ENCODE data around the gene MAST4. TPM values are rescaled to one million over a fixed set of nuclear protein-coding genes. Genes with fewer than 3 reads are reported as not detected.

MAST4 gene
- total and polyA plus RNA-seq, 2 donors, result 12.9 to 69.1 TPM

DNA sequence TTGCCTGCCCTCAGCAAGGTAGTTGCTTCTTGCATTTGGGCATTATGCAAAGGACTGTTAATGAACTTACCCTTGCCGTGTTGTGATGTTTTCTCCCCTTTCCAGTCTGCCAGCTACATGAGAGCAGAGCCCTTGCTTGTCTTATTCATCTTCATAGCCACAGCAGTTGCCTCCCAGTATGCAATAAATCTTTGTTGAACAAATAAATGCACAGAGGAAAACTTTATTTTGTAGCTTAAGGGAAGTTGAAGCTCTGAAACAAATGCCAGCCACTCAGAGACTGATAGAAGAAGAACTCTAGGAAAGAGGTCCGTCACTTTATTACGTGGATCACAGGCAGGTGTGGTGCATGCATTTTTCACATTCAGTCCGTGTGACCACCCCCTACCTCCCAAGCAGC, 19.7 kb downstream of the MAST4 start:
- H3K4me1 ChIP-seq (ENCODE audit: insufficient read depth), result no peaks in the 10 kb centered on the region
- H3K27ac ChIP-seq (ENCODE audit: low read depth), result no peak overlapping the region
- 67% methylated on average over 4 of the region's 4 CpGs for WGBS
- H3K4me3 ChIP-seq (ENCODE audit: low read depth, low read length), result no peak overlapping the region
- no peak for DNase-seq (ENCODE audit: extremely low spot score)
- H3K36me3 ChIP-seq (ENCODE audit: insufficient read depth), result no peaks in the 10 kb centered on the region

DNA sequence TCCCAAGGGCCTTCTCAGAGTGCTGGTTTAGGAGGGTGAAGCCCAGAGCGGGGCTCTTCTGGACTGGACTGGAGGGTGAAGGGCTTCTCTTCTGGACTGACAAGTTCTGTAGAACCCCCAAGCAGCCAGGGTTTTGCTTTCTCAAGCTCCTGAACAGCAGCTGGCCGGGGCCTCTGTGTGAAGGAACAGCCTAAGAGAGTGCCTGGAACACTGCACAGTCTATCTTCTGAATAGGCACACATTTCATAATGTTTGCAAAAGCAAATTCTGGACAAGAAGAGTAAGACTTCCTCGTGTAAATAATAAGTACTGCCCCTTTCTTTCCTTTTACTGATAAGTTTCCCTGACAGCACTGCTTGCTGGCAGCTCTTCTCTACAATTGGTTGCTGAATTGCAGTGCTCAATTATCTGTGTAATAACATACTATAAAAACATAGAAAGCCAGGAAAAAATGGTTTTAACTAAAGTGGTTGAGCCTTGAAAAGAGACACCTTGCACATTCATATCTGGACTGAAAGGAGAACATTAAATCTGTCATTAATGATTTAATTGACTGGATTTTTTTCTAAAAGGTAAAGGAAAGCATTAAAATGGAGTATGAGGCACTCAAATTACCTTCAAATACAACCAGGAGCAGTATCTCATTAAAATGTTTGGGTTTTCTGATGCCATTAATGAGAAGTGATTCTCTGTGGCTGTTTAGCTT, 20.5 kb downstream of the MAST4 start:
- Histone ChIP-seq H3K4me3 (ENCODE audit: low read depth, low read length) (no peak overlapping the region), H3K4me1 (ENCODE audit: insufficient read depth) (no peaks in the 10 kb centered on the region), H3K36me3 (ENCODE audit: insufficient read depth) (no peaks in the 10 kb centered on the region), H3K27ac (ENCODE audit: low read depth) (no peak overlapping the region)
- WGBS, result 52% methylated on average over 3 of the region's 3 CpGs
- no peak for DNase-seq (ENCODE audit: extremely low spot score)

DNA sequence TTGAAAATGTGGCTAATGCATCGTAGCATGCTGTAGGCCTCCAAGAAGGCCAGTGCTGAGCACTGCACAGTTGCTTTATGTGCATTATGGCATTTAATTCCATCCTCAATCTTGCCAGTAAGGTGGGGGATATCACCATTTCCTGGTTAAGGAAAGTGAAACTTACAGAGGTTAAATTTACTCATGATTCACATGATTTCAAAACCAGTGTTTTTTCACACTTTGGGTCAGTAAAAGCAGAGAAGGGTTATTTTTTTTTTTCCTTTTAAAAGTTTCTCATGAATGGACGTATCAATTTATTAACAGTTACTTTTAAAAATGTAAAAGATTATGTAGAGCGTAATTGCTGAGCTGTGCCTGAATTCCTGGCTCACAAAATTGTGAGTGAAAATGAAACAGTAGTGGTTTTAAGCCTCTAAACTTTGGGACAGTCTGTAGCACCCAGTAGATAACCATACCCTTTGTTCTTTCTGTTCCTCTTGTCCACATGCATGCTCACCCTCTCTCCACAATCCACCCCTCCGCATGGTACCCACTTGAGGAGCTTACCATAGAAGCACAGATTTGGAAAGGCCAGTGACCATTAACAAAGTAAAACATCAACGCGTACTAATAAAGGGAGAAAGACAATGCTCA, 21.2 kb downstream of the MAST4 start:
- Histone ChIP-seq H3K27ac (ENCODE audit: low read depth) (no peak overlapping the region), H3K4me3 (ENCODE audit: low read depth, low read length) (no peak overlapping the region), H3K4me1 (ENCODE audit: insufficient read depth) (no peaks in the 10 kb centered on the region), H3K36me3 (ENCODE audit: insufficient read depth) (no peaks in the 10 kb centered on the region)
- WGBS, result 94% methylated on average over 6 of the region's 6 CpGs
- no peak for DNase-seq (ENCODE audit: extremely low spot score)

DNA sequence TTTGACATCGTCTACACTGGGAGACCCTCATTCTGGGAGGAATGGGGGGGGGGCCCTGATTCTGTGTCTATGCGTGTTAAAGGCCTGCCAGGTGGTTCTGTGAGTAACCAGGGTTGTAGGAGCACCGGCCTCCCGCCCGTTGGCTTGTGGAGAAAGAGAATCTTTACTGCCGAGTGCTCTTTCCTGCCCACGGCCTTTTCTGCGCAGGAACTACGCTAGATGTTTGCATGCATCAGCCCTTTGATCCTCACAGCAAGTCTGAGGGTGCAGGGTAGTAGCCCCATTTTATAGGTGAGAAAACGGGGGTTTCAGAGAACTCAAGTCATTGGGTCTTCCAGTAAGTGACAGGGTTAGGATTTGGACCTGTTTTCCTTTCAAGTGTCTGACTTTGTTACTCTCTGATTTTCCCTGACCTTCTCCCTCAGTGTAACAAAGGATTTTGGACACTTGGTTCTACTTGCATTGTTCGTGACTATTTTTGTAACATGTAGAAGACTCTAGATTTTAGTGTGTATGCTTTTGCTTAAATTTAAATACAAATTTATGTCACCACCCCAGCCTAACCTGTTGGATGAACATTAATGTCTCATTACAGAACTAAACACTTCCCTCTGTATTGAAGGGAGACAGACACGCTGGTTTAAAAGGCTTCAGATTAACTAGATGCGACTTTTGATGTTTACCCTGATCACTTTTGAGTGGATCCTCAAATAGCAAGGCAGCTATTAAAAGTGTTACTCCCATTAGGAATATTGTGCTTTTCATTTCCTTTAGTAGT, 22.0 kb downstream of the MAST4 start:
- H3K27ac ChIP-seq (ENCODE audit: low read depth), result no peak overlapping the region
- H3K4me1 ChIP-seq (ENCODE audit: insufficient read depth), result no peaks in the 10 kb centered on the region
- no peak overlapping the region for H3K4me3 ChIP-seq (ENCODE audit: low read depth, low read length)
- H3K36me3 ChIP-seq (ENCODE audit: insufficient read depth), result no peaks in the 10 kb centered on the region
- DNase-seq (ENCODE audit: extremely low spot score), result no peak
- WGBS, result 84% methylated on average over 13 of the region's 13 CpGs

DNA sequence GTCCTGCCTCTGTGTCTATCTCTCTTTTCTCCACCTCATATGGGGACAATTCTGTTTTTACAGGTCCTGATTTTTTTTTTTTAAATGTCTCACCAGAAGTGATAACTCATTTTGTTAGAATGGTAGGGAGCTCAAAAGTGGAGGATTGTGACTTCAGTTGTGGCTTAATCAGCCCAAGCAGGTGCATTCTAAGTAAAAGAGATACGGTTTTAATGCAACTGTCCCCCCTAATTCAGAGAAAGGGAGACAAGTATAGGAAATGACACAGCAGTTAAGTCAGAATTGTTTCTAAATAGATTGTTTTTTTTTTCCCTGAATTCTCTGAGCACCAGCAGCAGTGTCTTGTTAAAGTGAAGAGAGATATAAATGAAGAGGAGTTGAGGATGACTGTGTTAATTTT, 24.5 kb downstream of the MAST4 start:
- H3K4me1 ChIP-seq (ENCODE audit: insufficient read depth), result no peaks in the 10 kb centered on the region
- no peaks in the 10 kb centered on the region for H3K36me3 ChIP-seq (ENCODE audit: insufficient read depth)
- no peak for DNase-seq (ENCODE audit: extremely low spot score)
- 72% methylated on average over 1 of the region's 1 CpG for WGBS
- H3K27ac ChIP-seq (ENCODE audit: low read depth), result no peak overlapping the region
- H3K4me3 ChIP-seq (ENCODE audit: low read depth, low read length), result no peak overlapping the region

DNA sequence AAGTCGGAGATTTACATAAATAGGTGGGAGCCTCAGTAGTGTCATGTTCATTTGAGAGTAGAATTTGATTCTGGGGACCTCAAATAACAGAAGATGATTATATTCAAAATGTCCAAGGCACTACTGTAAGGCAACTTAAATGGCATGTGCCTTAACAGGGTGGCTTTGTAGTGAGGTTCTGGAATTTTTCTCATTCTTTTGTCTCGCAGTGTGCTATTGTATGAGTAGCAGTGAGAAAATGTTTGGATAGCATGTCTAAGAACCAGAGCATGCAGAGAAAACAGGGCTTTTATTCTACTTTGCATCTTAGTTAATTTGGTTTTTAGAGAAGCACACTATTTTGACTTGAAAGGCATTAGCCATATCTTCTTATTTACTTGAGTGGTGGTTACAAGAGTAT, 25.0 kb downstream of the MAST4 start:
- no peak overlapping the region for H3K27ac ChIP-seq (ENCODE audit: low read depth)
- H3K36me3 ChIP-seq (ENCODE audit: insufficient read depth), result no peaks in the 10 kb centered on the region
- no peak overlapping the region for H3K4me3 ChIP-seq (ENCODE audit: low read depth, low read length)
- no peaks in the 10 kb centered on the region for H3K4me1 ChIP-seq (ENCODE audit: insufficient read depth)
- no peak for DNase-seq (ENCODE audit: extremely low spot score)
- 73% methylated on average over 2 of the region's 2 CpGs for WGBS

DNA sequence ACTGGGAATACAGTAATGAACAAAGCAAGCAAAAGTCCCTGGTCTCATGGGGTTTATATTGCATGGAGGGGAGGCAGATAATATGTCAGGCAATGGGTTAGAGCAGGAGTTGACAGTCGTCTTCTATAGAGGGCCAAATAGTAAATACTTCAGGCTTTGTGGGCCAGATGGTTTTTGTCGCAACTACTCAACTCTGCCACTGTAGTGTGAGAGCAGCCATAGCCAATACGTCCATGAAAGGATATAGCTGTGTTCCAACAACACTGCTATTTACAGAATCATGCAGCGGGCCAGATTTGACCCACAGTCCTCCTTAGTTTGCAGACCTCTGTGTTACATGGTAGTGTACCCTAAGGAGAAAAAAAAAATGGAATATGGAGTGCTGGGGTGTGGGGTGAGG, 25.5 kb downstream of the MAST4 start:
- 51% methylated on average over 4 of the region's 4 CpGs for WGBS
- H3K4me3 ChIP-seq (ENCODE audit: low read depth, low read length), result no peak overlapping the region
- H3K36me3 ChIP-seq (ENCODE audit: insufficient read depth), result no peaks in the 10 kb centered on the region
- DNase-seq (ENCODE audit: extremely low spot score), result no peak
- H3K4me1 ChIP-seq (ENCODE audit: insufficient read depth), result no peaks in the 10 kb centered on the region
- no peak overlapping the region for H3K27ac ChIP-seq (ENCODE audit: low read depth)

DNA sequence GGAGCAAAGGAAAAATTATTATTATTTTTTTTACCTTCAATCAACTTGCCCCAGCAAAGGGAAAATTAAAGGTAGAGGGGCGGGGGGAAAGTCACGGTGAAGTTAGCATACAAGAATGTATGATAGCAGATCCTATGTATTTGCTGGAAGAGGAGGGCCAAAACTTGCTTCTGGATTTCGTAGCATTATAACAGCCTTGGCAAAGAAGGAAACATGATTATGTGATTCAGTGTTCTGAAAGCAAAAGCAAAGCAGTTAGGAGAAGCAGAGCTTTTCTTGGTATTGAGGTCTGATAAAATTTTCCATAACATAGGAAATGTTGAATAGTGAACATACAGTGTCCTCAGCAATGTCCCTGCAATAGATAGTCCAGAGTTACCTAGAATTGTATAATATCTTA, 32.4 kb downstream of the MAST4 start:
- no peak overlapping the region for H3K27ac ChIP-seq (ENCODE audit: low read depth)
- H3K4me1 ChIP-seq (ENCODE audit: insufficient read depth), result no peaks in the 10 kb centered on the region
- no peaks in the 10 kb centered on the region for H3K36me3 ChIP-seq (ENCODE audit: insufficient read depth)
- H3K4me3 ChIP-seq (ENCODE audit: low read depth, low read length), result no peak overlapping the region
- peak; percentile 2 for DNase-seq (ENCODE audit: extremely low spot score)
- WGBS, result 49% methylated on average over 3 of the region's 3 CpGs

DNA sequence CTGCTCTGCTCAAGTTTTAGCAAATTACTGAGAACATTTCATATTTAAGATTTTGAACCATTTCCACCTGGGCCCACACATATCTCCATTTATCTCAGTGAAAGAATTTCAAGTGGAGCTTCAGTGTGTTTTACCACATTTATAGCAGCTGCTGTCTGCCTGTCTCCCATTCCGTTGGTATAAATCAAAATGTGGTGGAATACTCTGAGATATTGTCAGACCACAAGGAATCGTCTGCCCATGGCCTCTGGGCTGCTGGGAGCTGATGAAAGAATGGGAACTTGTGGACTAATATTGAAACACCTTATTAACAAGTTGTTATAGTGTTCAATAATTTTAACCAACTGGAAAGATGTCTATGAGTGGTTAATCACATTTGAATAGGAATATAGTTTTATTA, 33.3 kb downstream of the MAST4 start:
- no peak for DNase-seq (ENCODE audit: extremely low spot score)
- Histone ChIP-seq H3K27ac (ENCODE audit: low read depth) (no peak overlapping the region), H3K36me3 (ENCODE audit: insufficient read depth) (no peaks in the 10 kb centered on the region), H3K4me1 (ENCODE audit: insufficient read depth) (no peaks in the 10 kb centered on the region), H3K4me3 (ENCODE audit: low read depth, low read length) (no peak overlapping the region)
- 79% methylated on average over 2 of the region's 2 CpGs for WGBS

DNA sequence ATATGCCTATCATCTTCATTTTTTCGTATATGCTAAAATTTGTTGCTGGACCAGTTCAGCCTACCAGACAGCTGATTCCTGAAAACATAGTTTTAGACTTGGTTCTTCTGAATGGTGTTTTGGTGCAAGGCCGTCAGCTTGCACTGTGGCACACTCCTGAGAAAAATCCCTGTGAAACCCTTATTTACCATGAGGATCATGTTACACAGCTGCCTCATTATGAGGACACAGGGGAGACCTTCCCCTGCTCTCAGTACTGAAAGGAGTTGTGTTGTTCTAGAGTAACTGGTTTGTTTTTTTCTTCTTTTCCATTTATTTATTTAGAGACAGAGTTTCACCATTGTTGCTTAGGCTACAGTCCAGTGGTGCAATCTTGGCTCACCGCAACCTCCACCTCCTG, 37.6 kb downstream of the MAST4 start:
- Histone ChIP-seq H3K4me1 (ENCODE audit: insufficient read depth) (no peaks in the 10 kb centered on the region), H3K27ac (ENCODE audit: low read depth) (no peak overlapping the region), H3K36me3 (ENCODE audit: insufficient read depth) (no peaks in the 10 kb centered on the region), H3K4me3 (ENCODE audit: low read depth, low read length) (no peak overlapping the region)
- peak; percentile 25 for DNase-seq (ENCODE audit: extremely low spot score)
- 92% methylated on average over 3 of the region's 3 CpGs for WGBS

DNA sequence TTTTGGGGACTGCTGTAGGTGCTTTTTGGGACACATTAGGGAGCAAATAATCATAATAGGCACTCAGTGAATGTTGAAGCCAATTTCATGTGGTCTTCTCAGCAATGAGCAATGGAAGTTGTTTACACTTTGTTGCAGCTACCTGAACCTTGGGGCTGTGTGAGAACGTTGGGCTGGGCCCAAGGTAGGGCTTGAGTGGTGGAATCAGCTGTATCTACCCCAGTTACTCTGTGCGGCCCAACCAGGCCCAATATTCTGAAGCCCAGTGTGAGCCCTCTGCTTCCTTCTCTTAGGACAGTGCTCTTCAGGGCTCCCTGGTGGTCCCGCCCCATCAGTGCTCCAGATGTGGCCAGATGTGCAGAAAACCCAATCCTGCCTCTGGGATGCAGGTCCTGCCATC, 38.4 kb downstream of the MAST4 start:
- Histone ChIP-seq H3K4me1 (ENCODE audit: insufficient read depth) (no peaks in the 10 kb centered on the region), H3K4me3 (ENCODE audit: low read depth, low read length) (no peak overlapping the region), H3K27ac (ENCODE audit: low read depth) (no peak overlapping the region), H3K36me3 (ENCODE audit: insufficient read depth) (no peaks in the 10 kb centered on the region)
- no peak for DNase-seq (ENCODE audit: extremely low spot score)
- WGBS, result 69% methylated on average over 3 of the region's 3 CpGs

DNA sequence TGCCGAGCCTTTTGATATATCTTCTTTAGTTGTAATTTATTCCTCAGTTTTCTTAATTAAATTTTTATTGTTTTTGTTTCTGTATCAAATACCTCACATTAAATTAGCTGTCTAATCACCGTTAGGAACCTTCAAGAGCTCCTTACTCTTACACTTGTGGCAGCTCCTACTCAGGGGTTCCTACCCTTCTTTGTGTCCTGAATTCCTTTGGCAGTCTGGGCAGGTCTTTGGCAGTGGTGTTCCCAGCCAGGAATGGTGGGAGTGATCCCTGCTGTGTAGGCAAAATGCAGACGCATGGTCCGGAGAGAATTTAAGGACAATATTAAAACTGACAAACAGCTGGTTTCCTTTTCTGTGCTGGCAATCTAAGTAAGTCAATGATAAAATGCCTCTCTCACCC, 41.8 kb downstream of the MAST4 start:
- Histone ChIP-seq H3K27ac (ENCODE audit: low read depth) (no peak overlapping the region), H3K36me3 (ENCODE audit: insufficient read depth) (no peaks in the 10 kb centered on the region), H3K4me1 (ENCODE audit: insufficient read depth) (no peaks in the 10 kb centered on the region), H3K4me3 (ENCODE audit: low read depth, low read length) (no peak overlapping the region)
- no peak for DNase-seq (ENCODE audit: extremely low spot score)
- 78% methylated on average over 4 of the region's 4 CpGs for WGBS

DNA sequence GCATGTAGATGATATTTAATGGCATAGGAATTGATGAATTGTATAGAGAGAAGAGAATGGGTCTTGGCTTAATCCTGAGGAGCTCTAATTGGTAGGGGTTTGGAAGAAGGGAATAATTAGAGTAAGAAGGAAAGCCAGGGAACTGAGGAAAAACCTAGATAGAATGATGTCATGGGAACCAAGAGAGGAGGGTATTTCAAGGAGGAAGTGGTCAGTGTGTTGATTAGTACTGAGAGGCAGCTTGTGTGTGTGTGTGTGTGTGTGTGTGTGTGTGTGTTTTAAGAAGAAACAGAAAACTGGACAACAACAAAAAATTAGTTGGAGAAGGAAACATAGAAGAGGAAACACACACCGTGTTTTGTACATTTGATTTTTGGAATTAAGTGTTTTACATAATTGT, 42.8 kb downstream of the MAST4 start:
- WGBS, result 87% methylated on average over 1 of the region's 1 CpG
- Histone ChIP-seq H3K4me1 (ENCODE audit: insufficient read depth) (peaks cover 1% of the 10 kb centered on the region), H3K36me3 (ENCODE audit: insufficient read depth) (no peaks in the 10 kb centered on the region), H3K4me3 (ENCODE audit: low read depth, low read length) (no peak overlapping the region), H3K27ac (ENCODE audit: low read depth) (no peak overlapping the region)
- DNase-seq (ENCODE audit: extremely low spot score), result no peak

DNA sequence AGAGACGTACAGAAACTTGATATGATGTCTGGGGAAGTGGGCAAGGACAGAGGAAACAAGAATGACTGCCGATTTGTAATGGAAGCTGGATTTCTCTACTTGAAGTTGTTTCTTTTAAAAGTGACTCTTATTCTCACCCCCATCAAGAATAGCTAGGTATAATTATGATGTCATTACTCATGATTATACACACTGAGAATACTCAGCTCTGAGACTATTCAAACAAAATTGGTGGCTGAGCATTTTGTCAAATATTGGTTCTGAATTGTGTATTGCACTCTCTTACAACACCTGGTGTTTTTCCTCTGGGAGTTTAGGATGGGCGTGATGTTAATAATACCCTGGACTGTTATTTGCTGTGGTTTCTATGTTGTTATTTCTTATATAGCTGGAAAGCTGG, 46.3 kb downstream of the MAST4 start:
- Histone ChIP-seq H3K4me3 (ENCODE audit: low read depth, low read length) (no peak overlapping the region), H3K36me3 (ENCODE audit: insufficient read depth) (no peaks in the 10 kb centered on the region), H3K27ac (ENCODE audit: low read depth) (no peak overlapping the region), H3K4me1 (ENCODE audit: insufficient read depth) (peaks cover 1% of the 10 kb centered on the region)
- 91% methylated on average over 3 of the region's 3 CpGs for WGBS
- DNase-seq (ENCODE audit: extremely low spot score), result no peak

Data from urinary bladder (tissue), 4 donors.